B cell (primary cell): Measurements from ENCODE around the gene POLK. TPM values are rescaled to one million over a fixed set of nuclear protein-coding genes. Genes with fewer than 3 reads are reported as not detected.

ENCODE experiments used
- ATAC-seq: fragments of 200-7000 bp; cut with Tn5 transposase; one replicate; pipeline ENCODE4 v1.10.0; 2021; ENCODE audit warnings: low read depth, mild to moderate bottlenecking, moderate number of reproducible peaks, moderate library complexity
- CTCF ChIA-PET: fragments of 350-600 bp; sonication (Branson Sonifier 250); formaldehyde crosslinking; loops from one replicate; lab custom pipeline; 2021; ENCODE audit warnings: antibody characterized with exemption, inconsistent platforms; lab: Charles Lee
- POLR2A ChIA-PET: fragments of 350-600 bp; sonication (Branson Sonifier 250); formaldehyde crosslinking; loops from one replicate; lab custom pipeline; 2021; ENCODE audit warnings: antibody characterized with exemption; lab: Charles Lee
- DNase-seq: peaks from one replicate; pipeline ENCODE4 v3.0.0; 2013
- H2AFZ ChIP-seq: 2 replicates; pipeline ENCODE4 v1.6.1; 2012; ENCODE audit warnings: mild to moderate bottlenecking, low read depth, low read length; ENCODE audit not compliant: insufficient read depth, poor library complexity, severe bottlenecking
- H3K27ac ChIP-seq, 2 donors: 1 replicate in 1 of 2; 2 replicates in 1 of 2; pipeline ENCODE4 v1.5.1; 2012 to 2013; ENCODE audit warnings: low read length in 2 of 2, mild to moderate bottlenecking in 2 of 2, moderate library complexity in 1 of 2
- H3K27me3 ChIP-seq, 4 experiments: fragments of 200-600 bp in 1 of 4; sonication (generic) in 1 of 4; replicated peaks in 1 of 4; 1 replicate in 2 of 4; 2 replicates in 2 of 4; pipeline versions ENCODE4 v1.6.1 to v1.7.0; 2013 to 2016; ENCODE audit warnings: low read length in 3 of 4, mild to moderate bottlenecking in 2 of 4, mixed read lengths in 1 of 4, moderate library complexity in 1 of 4; ENCODE audit not compliant: insufficient read depth in 4 of 4, control insufficient read depth in 3 of 4; ENCODE audit errors: control extremely low read depth in 1 of 4
- H3K36me3 ChIP-seq, 2 experiments: replicated peaks in 1 of 2; 1 replicate in 1 of 2; 2 replicates in 1 of 2; pipeline versions ENCODE4 v1.6.1 to v1.7.1; 2013; ENCODE audit warnings: low read length in 1 of 2; ENCODE audit not compliant: insufficient read depth in 2 of 2, control insufficient read depth in 1 of 2; ENCODE audit errors: control extremely low read depth in 1 of 2, extremely low read depth in 1 of 2
- H3K4me1 ChIP-seq, 2 donors: fragments of 200-600 bp in 1 of 2; sonication (generic) in 1 of 2; 1 replicate in 1 of 2; 2 replicates in 1 of 2; pipeline versions ENCODE4 v1.5.1 to v1.6.1; 2013 to 2017; ENCODE audit warnings: low read length in 2 of 2; ENCODE audit not compliant: control insufficient read depth in 2 of 2, insufficient read depth in 2 of 2
- H3K4me2 ChIP-seq: replicated peaks from 2 replicates; pipeline ENCODE3; 2012; ENCODE audit warnings: mild to moderate bottlenecking, low read depth, low read length; ENCODE audit not compliant: poor library complexity, severe bottlenecking
- H3K4me3 ChIP-seq, 5 experiments: fragments of 200-600 bp in 1 of 5; sonication (generic) in 1 of 5; 1 replicate in 3 of 5; 2 replicates in 2 of 5; pipeline versions ENCODE4 v1.5.1 to v1.7.0; 2011 to 2016; ENCODE audit warnings: low read length in 4 of 5, mild to moderate bottlenecking in 4 of 5, low read depth in 2 of 5, control low read depth in 1 of 5, moderate library complexity in 1 of 5; ENCODE audit not compliant: insufficient read depth in 1 of 5; ENCODE audit errors: control extremely low read depth in 1 of 5, extremely low read depth in 1 of 5
- H3K79me2 ChIP-seq: fragments of 200-600 bp; sonication (generic); one replicate; pipeline ENCODE4 v1.6.0; 2016; ENCODE audit warnings: low read length; ENCODE audit not compliant: control insufficient read depth, insufficient read depth
- H3K9ac ChIP-seq: fragments of 200-600 bp; sonication (generic); 2 replicates; pipeline ENCODE4 v1.6.1; 2017; ENCODE audit warnings: mild to moderate bottlenecking, low read length, moderate library complexity
- H3K9me3 ChIP-seq, 3 donors: one replicate each; pipeline versions ENCODE4 v1.6.1 to v1.7.1; 2013; ENCODE audit warnings: low read length in 2 of 3; ENCODE audit not compliant: control insufficient read depth in 2 of 3, insufficient read depth in 1 of 3; ENCODE audit errors: control extremely low read depth in 1 of 3
- H4K20me1 ChIP-seq: 2 replicates; pipeline ENCODE4 v1.6.0; 2012; ENCODE audit warnings: mild to moderate bottlenecking, low read length; ENCODE audit not compliant: insufficient read depth, control insufficient read depth, poor library complexity, severe bottlenecking
- H3K27ac Mint-ChIP-seq: one replicate; pipeline ENCODE4 v1.8.0; 2021; ENCODE audit warnings: mixed read lengths
- H3K27me3 Mint-ChIP-seq: one replicate; pipeline ENCODE4 v1.8.0; 2021; ENCODE audit warnings: mixed read lengths
- H3K4me1 Mint-ChIP-seq: one replicate; pipeline ENCODE4 v1.8.0; 2021; ENCODE audit warnings: mixed read lengths
- H3K4me3 Mint-ChIP-seq: one replicate; pipeline ENCODE4 v1.8.0; 2021; ENCODE audit warnings: mixed read lengths
- H3K9me3 Mint-ChIP-seq: one replicate; pipeline ENCODE4 v1.8.0; 2022; ENCODE audit warnings: mixed read lengths; ENCODE audit not compliant: insufficient read depth
- EZH2 ChIP-seq: IDR thresholded peaks from 2 replicates; pipeline ENCODE4 v1.6.1; 2012; ENCODE audit warnings: borderline replicate concordance, low read depth, mild to moderate bottlenecking, moderate library complexity, low read length; ENCODE audit not compliant: insufficient read depth, poor library complexity, severe bottlenecking
- WGBS: methylation state at CpG from one replicate; pipeline ENCODE4 v1.1.5; 2013; ENCODE audit warnings: missing lambda C conversion rate; ENCODE audit not compliant: insufficient coverage; 5-methylcytosine and 5-hydroxymethylcytosine counted together
- intact Hi-C: fragments of 100-400 bp; cut with micrococcal nuclease; formaldehyde crosslinking; loops from one replicate; pipeline ENCODE4 v1.10.0; 2022
- polyA plus RNA-seq: library from polyadenylated mRNA; depleted of rRNA; stranded (reverse); fragments of >200 nt; gene quantifications from 2 replicates; pipeline ENCODE4 v1.2.3, GENCODE V29; 2012
- total RNA-seq, 2 donors: library from RNA; stranded (reverse); fragments of 120-200 nt in 1 of 2; gene quantifications; 1 replicate in 1 of 2; 2 replicates in 1 of 2; pipeline versions ENCODE4 v1.2.3 to v1.2.4, GENCODE V29; 2013 to 2022
- TF ChIP-seq, protein P1 (sequence below): fragments of 200-600 bp; IDR thresholded peaks from one replicate; pipeline ENCODE4 v1.8.0; 2022; ENCODE audit warnings: antibody characterized with exemption, mild to moderate bottlenecking

Gene POLK
- total and polyA plus RNA-seq, 2 donors (not counting 1 experiment from before 2014, with no cell fraction given): 13.8 to 41.6 TPM

DNA sequence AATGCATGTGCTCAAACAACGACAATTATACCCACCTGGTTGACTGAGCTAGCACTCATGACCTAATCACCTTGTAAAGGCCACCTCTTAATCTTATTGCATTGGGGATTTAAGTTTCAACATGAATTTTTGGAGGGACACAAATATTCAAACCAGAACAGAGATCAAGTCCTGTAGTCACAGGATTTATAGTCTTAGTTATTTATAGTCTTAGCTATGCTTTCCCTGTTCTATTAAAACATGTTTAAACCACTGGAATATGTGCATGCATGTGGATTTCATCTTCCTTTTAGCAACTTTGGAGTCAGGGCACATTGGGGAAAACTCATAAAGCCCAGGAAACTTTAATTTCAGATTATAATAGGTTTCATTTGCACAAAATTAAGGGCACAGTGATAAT, 126.3 kb downstream of the POLK start:
- no CpG with 5 or more reads among the region's 1 CpG for whole genome bisulfite sequencing
- CTCF ChIA-PET: no interaction called here
- no peak for ATAC-seq

DNA sequence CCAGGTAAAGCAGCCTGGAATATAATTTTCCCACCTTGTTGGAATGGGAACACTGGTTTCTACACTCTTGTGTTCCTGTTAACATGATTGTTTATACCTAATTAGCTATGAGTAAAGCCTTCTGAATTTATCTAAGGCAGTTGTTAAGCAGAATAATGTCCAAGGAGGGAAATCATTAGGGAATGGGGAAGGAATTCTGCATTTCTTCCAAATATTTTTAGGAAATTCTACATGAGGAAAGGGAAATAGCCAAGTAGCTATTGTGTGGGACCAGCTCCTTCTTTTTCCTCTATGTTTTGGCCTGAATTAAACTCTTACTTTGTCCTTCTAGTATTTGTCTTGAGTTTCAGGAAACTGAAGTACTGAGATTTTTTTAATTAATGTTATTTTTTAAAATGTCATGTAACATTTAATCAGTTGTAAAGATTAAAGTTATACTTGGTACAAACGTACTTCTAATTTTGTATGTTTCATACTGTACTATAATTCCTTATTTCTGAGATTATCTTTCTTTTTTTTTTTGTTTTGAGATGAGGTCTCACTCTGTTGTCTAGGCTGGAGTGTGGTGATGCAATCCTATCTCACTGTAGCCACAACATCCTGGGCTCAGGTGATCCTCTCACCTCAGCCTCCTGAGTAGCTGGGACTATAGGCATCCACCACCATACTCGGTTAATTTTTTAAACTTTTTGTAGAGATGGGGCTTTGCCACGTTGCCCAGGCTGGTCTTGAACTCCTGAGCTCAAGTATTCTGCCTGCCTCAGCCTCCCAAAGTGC, 128.0 kb downstream of the POLK start:
- no peak overlapping the region for H3K9ac ChIP-seq
- POLR2A ChIA-PET: no interaction called here

More for the DNA sequence above, 126.3 kb downstream of the POLK start:
- no peak overlapping the region for H3K4me2 ChIP-seq
- no peaks in the 10 kb centered on the region for H3K79me2 ChIP-seq
- Mint-ChIP-seq H3K4me3 (no peak overlapping the region), H3K4me1 (no peaks in the 10 kb centered on the region), H3K9me3 (peaks cover 2% of the 10 kb centered on the region), H3K27ac (no peak overlapping the region), H3K27me3 (no peaks in the 10 kb centered on the region)
- H4K20me1 ChIP-seq: no peaks in the 10 kb centered on the region
- TF ChIP-seq, protein P1, sequence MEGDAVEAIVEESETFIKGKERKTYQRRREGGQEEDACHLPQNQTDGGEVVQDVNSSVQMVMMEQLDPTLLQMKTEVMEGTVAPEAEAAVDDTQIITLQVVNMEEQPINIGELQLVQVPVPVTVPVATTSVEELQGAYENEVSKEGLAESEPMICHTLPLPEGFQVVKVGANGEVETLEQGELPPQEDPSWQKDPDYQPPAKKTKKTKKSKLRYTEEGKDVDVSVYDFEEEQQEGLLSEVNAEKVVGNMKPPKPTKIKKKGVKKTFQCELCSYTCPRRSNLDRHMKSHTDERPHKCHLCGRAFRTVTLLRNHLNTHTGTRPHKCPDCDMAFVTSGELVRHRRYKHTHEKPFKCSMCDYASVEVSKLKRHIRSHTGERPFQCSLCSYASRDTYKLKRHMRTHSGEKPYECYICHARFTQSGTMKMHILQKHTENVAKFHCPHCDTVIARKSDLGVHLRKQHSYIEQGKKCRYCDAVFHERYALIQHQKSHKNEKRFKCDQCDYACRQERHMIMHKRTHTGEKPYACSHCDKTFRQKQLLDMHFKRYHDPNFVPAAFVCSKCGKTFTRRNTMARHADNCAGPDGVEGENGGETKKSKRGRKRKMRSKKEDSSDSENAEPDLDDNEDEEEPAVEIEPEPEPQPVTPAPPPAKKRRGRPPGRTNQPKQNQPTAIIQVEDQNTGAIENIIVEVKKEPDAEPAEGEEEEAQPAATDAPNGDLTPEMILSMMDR: no peak
- no peak for TF ChIP-seq EZH2
- POLR2A ChIA-PET: no interaction called here
- H3K9me3 ChIP-seq: peaks cover 0 to 3% (median 0%) of the 10 kb centered on the region in 3 donors
- no peak overlapping the region for H2AFZ ChIP-seq
- DNase-seq: no peak
- no peak overlapping the region for H3K27ac ChIP-seq
- H3K9ac ChIP-seq: no peak overlapping the region
- H3K36me3 ChIP-seq: no peaks in the 10 kb centered on the region
- no peak overlapping the region for H3K4me3 ChIP-seq
- H3K27me3 ChIP-seq: no peaks in the 10 kb centered on the region
- H3K4me1 ChIP-seq: no peaks in the 10 kb centered on the region
- intact Hi-C loops: no loop called here

More for the DNA sequence above, 128.0 kb downstream of the POLK start:
- ATAC-seq (no peak), DNase-seq (no peak)
- Mint-ChIP-seq H3K9me3 (peaks cover 2% of the 10 kb centered on the region), H3K27ac (no peak overlapping the region), H3K4me1 (no peaks in the 10 kb centered on the region), H3K27me3 (no peaks in the 10 kb centered on the region), H3K4me3 (no peak overlapping the region)
- no peak for TF ChIP-seq EZH2
- TF ChIP-seq, protein P1: no peak
- CTCF ChIA-PET: interaction anchor here (0.7 kb wide), 1 partner anchor 17 kb away, joined by 3 read pairs; no protein-coding TSS in a partner anchor
- Histone ChIP-seq H3K4me1 (no peaks in the 10 kb centered on the region), H2AFZ (no peak overlapping the region), H3K4me3 (no peak overlapping the region), H3K4me2 (no peak overlapping the region), H3K9me3 (peaks cover 0 to 3% (median 0%) of the 10 kb centered on the region in 3 donors), H3K27ac (no peak overlapping the region), H3K79me2 (no peaks in the 10 kb centered on the region), H3K36me3 (no peaks in the 10 kb centered on the region), H4K20me1 (no peaks in the 10 kb centered on the region), H3K27me3 (no peaks in the 10 kb centered on the region)
- WGBS: 63% methylated on average over 2 of the region's 3 CpGs
- intact Hi-C loops: no loop called here
